KMS-11 (cell line): ENCODE data around the gene RIPK3.

Experiments used
- H2AFZ ChIP-seq: fragments of 200-600 bp; sonication (generic); 2 replicates; pipeline ENCODE4 v1.6.1; 2016; ENCODE audit warnings: antibody characterized with exemption, mixed run types, low read depth
- H3K27ac ChIP-seq: fragments of 200-600 bp; sonication (generic); 2 replicates; pipeline ENCODE4 v1.6.1; 2016; ENCODE audit warnings: mild to moderate bottlenecking, mixed run types
- H3K27me3 ChIP-seq: fragments of 200-600 bp; sonication (generic); 2 replicates; pipeline ENCODE4 v1.6.1; 2017; ENCODE audit warnings: mild to moderate bottlenecking, low read depth, mixed run types, moderate library complexity; ENCODE audit not compliant: insufficient read depth
- H3K36me3 ChIP-seq: fragments of 200-600 bp; sonication (generic); 2 replicates; pipeline ENCODE4 v1.6.1; 2017; ENCODE audit warnings: mild to moderate bottlenecking, mixed run types; ENCODE audit not compliant: insufficient read depth
- H3K4me1 ChIP-seq: fragments of 200-600 bp; sonication (generic); 2 replicates; pipeline ENCODE4 v1.6.1; 2016; ENCODE audit warnings: mild to moderate bottlenecking, low read depth, mixed run types; ENCODE audit not compliant: poor library complexity, severe bottlenecking
- H3K4me2 ChIP-seq: fragments of 200-600 bp; sonication (generic); 2 replicates; pipeline ENCODE4 v1.7.0; 2016; ENCODE audit warnings: mild to moderate bottlenecking, mixed run types
- H3K4me3 ChIP-seq: fragments of 200-600 bp; sonication (generic); IDR thresholded peaks from 2 replicates; pipeline ENCODE4 v1.6.1; 2017; ENCODE audit warnings: low read depth, low read length, mixed read lengths; ENCODE audit not compliant: insufficient read depth
- H3K79me2 ChIP-seq: fragments of 200-600 bp; sonication (generic); 2 replicates; pipeline ENCODE4 v1.6.1; 2016; ENCODE audit warnings: low read depth, mixed run types; ENCODE audit not compliant: insufficient read depth
- H3K9ac ChIP-seq: fragments of 200-600 bp; sonication (generic); 2 replicates; pipeline ENCODE4 v1.6.1; 2016; ENCODE audit warnings: mild to moderate bottlenecking, mixed run types
- H4K20me1 ChIP-seq: fragments of 200-600 bp; sonication (generic); 2 replicates; pipeline ENCODE4 v1.6.1; 2016; ENCODE audit warnings: mild to moderate bottlenecking, mixed run types; ENCODE audit not compliant: insufficient read depth
- CTCF ChIP-seq: fragments of 200-600 bp; sonication (generic); conservative IDR thresholded peaks from 2 replicates; pipeline ENCODE4 v1.6.1; 2017; ENCODE audit warnings: low read depth, mild to moderate bottlenecking, antibody characterized with exemption, low read length, moderate library complexity, mixed read lengths

Gene RIPK3

GRCh38 chr14:24321212-24321975 lies 18.4 kb downstream of the RIPK3 start:
- Histone ChIP-seq H3K4me3 (no peak overlapping the region), H3K9ac (no peak overlapping the region), H2AFZ (no peak overlapping the region), H3K36me3 (no peaks in the 10 kb centered on the region), H4K20me1 (no peaks in the 10 kb centered on the region), H3K4me1 (peaks cover 16% of the 10 kb centered on the region), H3K27me3 (no peaks in the 10 kb centered on the region), H3K79me2 (no peaks in the 10 kb centered on the region), H3K27ac (no peak overlapping the region; the same call in 1 of the 2 replicates), H3K4me2 (peak overlapping the region; percentile 57)
- no peak for TF ChIP-seq CTCF

- H3K4me2 ChIP-seq, result no peak overlapping the region
Measured at GRCh38 chr14:24317141-24317928, 22.5 kb downstream of the RIPK3 start.

GRCh38 chr14:24316597-24316950 lies 23.2 kb downstream of the RIPK3 start:
- no peak for TF ChIP-seq CTCF
- no peak overlapping the region for H3K4me2 ChIP-seq
- no peaks in the 10 kb centered on the region for H4K20me1 ChIP-seq
- no peak overlapping the region for H3K27ac ChIP-seq
- no peak overlapping the region for H3K4me3 ChIP-seq
- H2AFZ ChIP-seq, result no peak overlapping the region
- peaks cover 25% of the 10 kb centered on the region for H3K4me1 ChIP-seq
- no peak overlapping the region for H3K9ac ChIP-seq
- no peaks in the 10 kb centered on the region for H3K36me3 ChIP-seq
- no peaks in the 10 kb centered on the region for H3K27me3 ChIP-seq
- H3K79me2 ChIP-seq, result peaks cover 9% of the 10 kb centered on the region; the same call in 1 of the 2 replicates

More at GRCh38 chr14:24317141-24317928, 22.5 kb downstream of the RIPK3 start:
- Histone ChIP-seq H3K4me1 (peaks cover 26% of the 10 kb centered on the region), H3K36me3 (no peaks in the 10 kb centered on the region), H3K4me3 (no peak overlapping the region), H3K79me2 (peaks cover 2% of the 10 kb centered on the region; the same call in 1 of the 2 replicates), H3K27me3 (no peaks in the 10 kb centered on the region), H2AFZ (no peak overlapping the region), H4K20me1 (no peaks in the 10 kb centered on the region), H3K9ac (no peak overlapping the region), H3K27ac (no peak overlapping the region)
- no peak for TF ChIP-seq CTCF

GRCh38 chr14:24315807-24316596 lies 23.8 kb downstream of the RIPK3 start:
- Histone ChIP-seq H3K4me3 (no peak overlapping the region), H3K79me2 (peaks cover 9% of the 10 kb centered on the region; the same call in 1 of the 2 replicates), H3K4me2 (no peak overlapping the region), H3K9ac (no peak overlapping the region), H3K27me3 (no peaks in the 10 kb centered on the region), H4K20me1 (no peaks in the 10 kb centered on the region), H3K27ac (no peak overlapping the region), H2AFZ (no peak overlapping the region), H3K4me1 (peaks cover 19% of the 10 kb centered on the region), H3K36me3 (no peaks in the 10 kb centered on the region)
- no peak for TF ChIP-seq CTCF
